ENCODE measurements around the gene IQGAP2. TPM values are rescaled to one million over a fixed set of nuclear protein-coding genes. Genes with fewer than 3 reads are reported as not detected.

IQGAP2 gene
- total RNA-seq, 1 donor from 2014 or later, result 8.8 TPM

GRCh38 chr5:76683816-76684731 is 281.0 kb downstream of the IQGAP2 start:
- peaks cover 5% of the 10 kb centered on the region for H3K36me3 Mint-ChIP-seq (ENCODE audit: unreplicated experiment)
- H3K27ac Mint-ChIP-seq (ENCODE audit: unreplicated experiment), result no peak overlapping the region
- no peak overlapping the region for H3K4me3 Mint-ChIP-seq (ENCODE audit: unreplicated experiment)
- no peaks in the 10 kb centered on the region for H3K9me3 Mint-ChIP-seq (ENCODE audit: unreplicated experiment)
- DNase-seq (ENCODE audit: extremely low spot score, unreplicated experiment), result no peak
- H3K27me3 Mint-ChIP-seq (ENCODE audit: unreplicated experiment), result no peaks in the 10 kb centered on the region
- peaks cover 22% of the 10 kb centered on the region for H3K4me1 Mint-ChIP-seq (ENCODE audit: unreplicated experiment)
- TF ChIP-seq, protein P1, sequence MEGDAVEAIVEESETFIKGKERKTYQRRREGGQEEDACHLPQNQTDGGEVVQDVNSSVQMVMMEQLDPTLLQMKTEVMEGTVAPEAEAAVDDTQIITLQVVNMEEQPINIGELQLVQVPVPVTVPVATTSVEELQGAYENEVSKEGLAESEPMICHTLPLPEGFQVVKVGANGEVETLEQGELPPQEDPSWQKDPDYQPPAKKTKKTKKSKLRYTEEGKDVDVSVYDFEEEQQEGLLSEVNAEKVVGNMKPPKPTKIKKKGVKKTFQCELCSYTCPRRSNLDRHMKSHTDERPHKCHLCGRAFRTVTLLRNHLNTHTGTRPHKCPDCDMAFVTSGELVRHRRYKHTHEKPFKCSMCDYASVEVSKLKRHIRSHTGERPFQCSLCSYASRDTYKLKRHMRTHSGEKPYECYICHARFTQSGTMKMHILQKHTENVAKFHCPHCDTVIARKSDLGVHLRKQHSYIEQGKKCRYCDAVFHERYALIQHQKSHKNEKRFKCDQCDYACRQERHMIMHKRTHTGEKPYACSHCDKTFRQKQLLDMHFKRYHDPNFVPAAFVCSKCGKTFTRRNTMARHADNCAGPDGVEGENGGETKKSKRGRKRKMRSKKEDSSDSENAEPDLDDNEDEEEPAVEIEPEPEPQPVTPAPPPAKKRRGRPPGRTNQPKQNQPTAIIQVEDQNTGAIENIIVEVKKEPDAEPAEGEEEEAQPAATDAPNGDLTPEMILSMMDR (IDR thresholded peaks at IDR 0.05), result no peak

DNA sequence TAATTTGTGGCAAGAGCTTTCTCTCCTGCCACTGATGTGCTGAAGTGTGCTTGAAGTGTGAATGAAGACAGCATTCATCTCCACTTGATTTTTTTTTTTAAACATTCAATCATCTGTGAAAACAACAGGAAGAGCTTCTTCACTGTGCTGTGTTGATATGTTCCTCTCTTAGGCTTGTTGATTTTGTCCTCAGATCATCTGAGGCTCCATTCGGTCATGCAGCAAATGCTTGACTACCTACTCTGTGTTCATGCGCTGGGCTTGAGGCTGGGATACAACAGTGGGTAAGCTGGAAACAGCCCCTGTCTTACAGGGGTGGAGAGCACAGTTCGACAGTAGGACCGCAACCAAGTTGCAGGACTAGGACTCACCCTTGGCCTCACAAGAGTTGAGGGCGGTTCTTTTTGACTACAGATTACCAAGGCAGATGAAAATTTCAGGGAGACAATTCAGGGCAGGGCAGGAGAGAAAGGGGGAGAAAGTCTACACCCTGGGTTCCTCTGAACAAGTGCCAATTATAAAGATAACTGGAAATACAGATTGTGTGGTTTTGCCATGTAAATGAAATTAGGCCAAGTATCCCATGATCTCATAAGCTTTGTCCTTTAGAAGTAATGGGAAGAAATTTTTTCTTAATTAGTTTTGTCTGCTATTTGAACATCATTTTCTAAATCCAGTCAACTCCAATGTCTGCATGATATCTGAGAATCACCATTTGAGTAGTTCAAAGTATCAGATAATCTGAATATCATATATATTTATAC is 281.9 kb downstream of the IQGAP2 start:
- H3K4me3 Mint-ChIP-seq (ENCODE audit: unreplicated experiment), result no peak overlapping the region
- TF ChIP-seq, protein P1 (IDR thresholded peaks at IDR 0.05), result no peak
- no peak overlapping the region for H3K27ac Mint-ChIP-seq (ENCODE audit: unreplicated experiment)
- no peaks in the 10 kb centered on the region for H3K9me3 Mint-ChIP-seq (ENCODE audit: unreplicated experiment)
- peaks cover 28% of the 10 kb centered on the region for H3K4me1 Mint-ChIP-seq (ENCODE audit: unreplicated experiment)
- DNase-seq (ENCODE audit: extremely low spot score, unreplicated experiment), result no peak
- H3K27me3 Mint-ChIP-seq (ENCODE audit: unreplicated experiment), result no peaks in the 10 kb centered on the region
- H3K36me3 Mint-ChIP-seq (ENCODE audit: unreplicated experiment), result peaks cover 5% of the 10 kb centered on the region

GRCh38 chr5:76685704-76686103 is 282.6 kb downstream of the IQGAP2 start:
- no peak for DNase-seq (ENCODE audit: extremely low spot score, unreplicated experiment)
- TF ChIP-seq, protein P1 (IDR thresholded peaks at IDR 0.05), result no peak
- H3K4me1 Mint-ChIP-seq (ENCODE audit: unreplicated experiment), result peaks cover 34% of the 10 kb centered on the region

DNA sequence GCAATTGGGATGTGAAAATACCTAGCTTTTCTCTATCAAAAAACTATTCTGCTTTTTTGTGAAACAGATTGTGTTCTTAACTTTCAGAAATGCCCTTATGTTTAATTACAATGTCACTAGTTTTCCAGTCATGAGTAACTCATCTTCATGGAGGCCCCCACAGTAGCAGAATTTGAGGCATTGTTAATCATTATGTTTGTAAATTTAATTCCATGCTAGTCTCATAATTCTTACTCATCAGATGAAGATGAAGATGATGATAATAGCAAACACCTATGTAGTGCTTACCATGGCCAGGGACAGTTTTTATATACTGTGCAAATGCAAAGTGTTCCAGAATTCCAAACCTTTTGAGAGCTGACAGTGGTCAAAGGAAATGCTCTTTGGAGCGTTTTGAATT is 285.1 kb downstream of the IQGAP2 start:
- Mint-ChIP-seq H3K4me1 (ENCODE audit: unreplicated experiment) (peaks cover 58% of the 10 kb centered on the region), H3K27me3 (ENCODE audit: unreplicated experiment) (no peaks in the 10 kb centered on the region), H3K9me3 (ENCODE audit: unreplicated experiment) (no peaks in the 10 kb centered on the region), H3K36me3 (ENCODE audit: unreplicated experiment) (peaks cover 5% of the 10 kb centered on the region), H3K27ac (ENCODE audit: unreplicated experiment) (no peak overlapping the region), H3K4me3 (ENCODE audit: unreplicated experiment) (no peak overlapping the region)
- no peak for DNase-seq (ENCODE audit: extremely low spot score, unreplicated experiment)
- TF ChIP-seq, protein P1 (IDR thresholded peaks at IDR 0.05), result no peak

More at GRCh38 chr5:76685704-76686103, 282.6 kb downstream of the IQGAP2 start:
- Mint-ChIP-seq H3K27me3 (ENCODE audit: unreplicated experiment) (no peaks in the 10 kb centered on the region), H3K9me3 (ENCODE audit: unreplicated experiment) (no peaks in the 10 kb centered on the region), H3K36me3 (ENCODE audit: unreplicated experiment) (peaks cover 5% of the 10 kb centered on the region), H3K4me3 (ENCODE audit: unreplicated experiment) (no peak overlapping the region), H3K27ac (ENCODE audit: unreplicated experiment) (no peak overlapping the region)

- Mint-ChIP-seq H3K4me1 (ENCODE audit: unreplicated experiment) (peaks cover 59% of the 10 kb centered on the region), H3K27me3 (ENCODE audit: unreplicated experiment) (no peaks in the 10 kb centered on the region)
These were observed 285.8 kb downstream of the IQGAP2 start for GRCh38 chr5:76688836-76689235.

More at GRCh38 chr5:76688836-76689235, 285.8 kb downstream of the IQGAP2 start:
- DNase-seq (ENCODE audit: extremely low spot score, unreplicated experiment), result no peak
- TF ChIP-seq, protein P1 (IDR thresholded peaks at IDR 0.05), result no peak
- Mint-ChIP-seq H3K27ac (ENCODE audit: unreplicated experiment) (peak overlapping the region; percentile 95), H3K9me3 (ENCODE audit: unreplicated experiment) (no peaks in the 10 kb centered on the region), H3K4me3 (ENCODE audit: unreplicated experiment) (no peak overlapping the region), H3K36me3 (ENCODE audit: unreplicated experiment) (peaks cover 5% of the 10 kb centered on the region)
